ENCODE results near the gene ADCY5. TPM values are rescaled to one million over a fixed set of nuclear protein-coding genes. Genes with fewer than 3 reads are reported as not detected.

The ADCY5 gene
- total RNA-seq, 1 donor from 2014 or later, result 10.6 TPM

- DNase-seq (ENCODE audit: extremely low spot score, unreplicated experiment), result no peak
- Mint-ChIP-seq H3K4me3 (ENCODE audit: unreplicated experiment) (no peak overlapping the region), H3K9me3 (ENCODE audit: unreplicated experiment) (no peaks in the 10 kb centered on the region), H3K27ac (ENCODE audit: unreplicated experiment) (no peak overlapping the region), H3K36me3 (ENCODE audit: unreplicated experiment) (peaks cover 5% of the 10 kb centered on the region), H3K4me1 (ENCODE audit: unreplicated experiment) (no peaks in the 10 kb centered on the region), H3K27me3 (ENCODE audit: unreplicated experiment) (peaks cover 43% of the 10 kb centered on the region)
- no peak for TF ChIP-seq CTCF (IDR thresholded peaks at IDR 0.05)
Measured at GRCh38 chr3:123319760-123320159, 129.1 kb downstream of the ADCY5 start.

DNA sequence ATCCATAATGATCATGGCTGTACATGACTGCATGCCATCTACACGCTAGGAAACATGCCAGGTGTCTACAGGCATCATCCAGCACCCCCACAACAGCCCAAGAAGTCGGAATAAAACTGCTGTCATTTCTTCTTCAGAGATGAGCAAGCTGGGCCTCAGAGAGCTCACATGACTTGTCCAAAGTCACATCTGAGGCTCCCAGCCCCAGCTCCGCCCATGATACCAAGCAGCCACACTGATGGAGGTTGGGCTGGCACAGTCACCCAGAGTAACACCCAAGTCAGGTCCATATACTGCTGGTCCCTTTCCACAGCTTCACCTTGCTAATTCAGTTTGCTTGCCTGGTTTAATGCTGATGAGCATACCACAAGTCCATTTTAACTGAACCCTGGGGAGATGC lies 130.5 kb downstream of the ADCY5 start:
- Mint-ChIP-seq H3K4me3 (ENCODE audit: unreplicated experiment) (no peak overlapping the region), H3K27ac (ENCODE audit: unreplicated experiment) (no peak overlapping the region), H3K4me1 (ENCODE audit: unreplicated experiment) (no peaks in the 10 kb centered on the region), H3K9me3 (ENCODE audit: unreplicated experiment) (no peaks in the 10 kb centered on the region), H3K27me3 (ENCODE audit: unreplicated experiment) (peaks cover 46% of the 10 kb centered on the region), H3K36me3 (ENCODE audit: unreplicated experiment) (peaks cover 7% of the 10 kb centered on the region)
- TF ChIP-seq CTCF (IDR thresholded peaks at IDR 0.05), result no peak
- DNase-seq (ENCODE audit: extremely low spot score, unreplicated experiment), result no peak

DNA sequence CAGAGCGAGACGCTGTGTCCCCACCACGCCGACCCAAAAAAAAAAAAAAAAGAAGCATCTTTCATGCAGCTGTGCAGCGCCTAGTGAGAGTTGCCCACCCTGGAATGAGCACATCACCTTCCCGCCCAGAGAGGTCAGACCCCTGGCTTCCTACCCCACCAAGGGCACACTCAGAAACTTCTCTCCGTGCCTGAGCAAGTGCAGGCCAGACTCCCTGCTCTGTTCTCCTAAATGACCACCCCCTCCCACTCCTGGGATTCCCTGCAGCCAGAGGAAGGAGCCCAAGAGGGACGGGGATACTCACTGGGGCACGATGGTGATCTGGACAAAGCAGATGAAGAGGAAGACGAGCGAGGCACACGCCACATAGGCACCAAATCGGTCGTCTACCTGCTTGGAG lies 131.2 kb downstream of the ADCY5 start:
- H3K9me3 Mint-ChIP-seq (ENCODE audit: unreplicated experiment), result no peaks in the 10 kb centered on the region
- H3K36me3 Mint-ChIP-seq (ENCODE audit: unreplicated experiment), result peaks cover 9% of the 10 kb centered on the region
- no peak overlapping the region for H3K27ac Mint-ChIP-seq (ENCODE audit: unreplicated experiment)
- peaks cover 46% of the 10 kb centered on the region for H3K27me3 Mint-ChIP-seq (ENCODE audit: unreplicated experiment)
- no peak overlapping the region for H3K4me3 Mint-ChIP-seq (ENCODE audit: unreplicated experiment)
- H3K4me1 Mint-ChIP-seq (ENCODE audit: unreplicated experiment), result no peaks in the 10 kb centered on the region
- TF ChIP-seq CTCF (IDR thresholded peaks at IDR 0.05), result no peak
- no peak for DNase-seq (ENCODE audit: extremely low spot score, unreplicated experiment)

GRCh38 chr3:123315271-123315595 lies 133.7 kb downstream of the ADCY5 start:
- Mint-ChIP-seq H3K27ac (ENCODE audit: unreplicated experiment) (no peak overlapping the region), H3K27me3 (ENCODE audit: unreplicated experiment) (peaks cover 40% of the 10 kb centered on the region), H3K4me1 (ENCODE audit: unreplicated experiment) (peaks cover 4% of the 10 kb centered on the region), H3K36me3 (ENCODE audit: unreplicated experiment) (peaks cover 9% of the 10 kb centered on the region), H3K9me3 (ENCODE audit: unreplicated experiment) (no peaks in the 10 kb centered on the region), H3K4me3 (ENCODE audit: unreplicated experiment) (no peak overlapping the region)
- DNase-seq (ENCODE audit: extremely low spot score, unreplicated experiment), result no peak
- no peak for TF ChIP-seq CTCF (IDR thresholded peaks at IDR 0.05)

GRCh38 chr3:123314359-123315270 lies 134.3 kb downstream of the ADCY5 start:
- Mint-ChIP-seq H3K27ac (ENCODE audit: unreplicated experiment) (no peak overlapping the region), H3K27me3 (ENCODE audit: unreplicated experiment) (peaks cover 40% of the 10 kb centered on the region), H3K36me3 (ENCODE audit: unreplicated experiment) (peaks cover 7% of the 10 kb centered on the region), H3K4me3 (ENCODE audit: unreplicated experiment) (no peak overlapping the region), H3K4me1 (ENCODE audit: unreplicated experiment) (peaks cover 4% of the 10 kb centered on the region), H3K9me3 (ENCODE audit: unreplicated experiment) (no peaks in the 10 kb centered on the region)
- no peak for DNase-seq (ENCODE audit: extremely low spot score, unreplicated experiment)
- no peak for TF ChIP-seq CTCF (IDR thresholded peaks at IDR 0.05)

Measured in osteocyte (in vitro differentiated cells).